Superior temporal gyrus (tissue), 1 donor: ENCODE measurements around the gene ASXL1.

Source experiments
- DNase-seq: peaks from one replicate; pipeline ENCODE4 v3.0.0-alpha.2; 2016; ENCODE audit errors: extremely low spot score

ASXL1 gene

DNA sequence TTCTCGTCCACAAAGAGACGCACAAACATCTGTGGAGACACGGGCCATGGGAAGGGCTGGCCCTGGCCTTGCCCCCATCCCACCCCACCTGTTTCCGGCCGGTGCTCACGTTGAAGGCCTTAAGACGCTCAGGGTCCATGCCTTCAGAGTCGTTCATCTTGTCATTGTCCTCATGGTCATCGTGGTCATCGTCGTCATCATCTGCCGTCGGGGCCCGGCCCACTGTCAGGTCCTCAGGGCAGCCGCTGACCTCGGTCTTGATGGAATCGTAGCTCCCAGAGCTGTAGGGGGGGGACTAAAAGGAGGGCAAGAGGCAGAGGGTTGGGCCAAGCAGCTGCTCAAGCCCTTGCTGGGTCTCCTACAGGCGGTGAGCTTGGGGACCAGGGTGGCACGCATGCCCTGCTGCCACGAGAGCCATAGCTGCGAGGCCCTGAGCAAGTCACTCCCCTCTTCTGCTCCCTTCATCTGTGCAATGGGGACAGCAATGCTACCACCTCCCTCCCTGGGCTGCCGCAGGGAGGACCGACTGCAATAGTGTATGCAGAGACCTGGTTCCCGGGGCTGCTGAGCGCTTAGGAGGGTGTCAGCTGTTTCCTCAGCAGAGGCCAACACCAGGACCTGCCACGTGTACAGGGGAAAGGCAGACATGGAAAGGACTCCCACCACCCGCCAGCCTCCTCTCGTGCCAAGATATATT is 95.5 kb downstream of the ASXL1 start:
- no peak for DNase-seq

DNA sequence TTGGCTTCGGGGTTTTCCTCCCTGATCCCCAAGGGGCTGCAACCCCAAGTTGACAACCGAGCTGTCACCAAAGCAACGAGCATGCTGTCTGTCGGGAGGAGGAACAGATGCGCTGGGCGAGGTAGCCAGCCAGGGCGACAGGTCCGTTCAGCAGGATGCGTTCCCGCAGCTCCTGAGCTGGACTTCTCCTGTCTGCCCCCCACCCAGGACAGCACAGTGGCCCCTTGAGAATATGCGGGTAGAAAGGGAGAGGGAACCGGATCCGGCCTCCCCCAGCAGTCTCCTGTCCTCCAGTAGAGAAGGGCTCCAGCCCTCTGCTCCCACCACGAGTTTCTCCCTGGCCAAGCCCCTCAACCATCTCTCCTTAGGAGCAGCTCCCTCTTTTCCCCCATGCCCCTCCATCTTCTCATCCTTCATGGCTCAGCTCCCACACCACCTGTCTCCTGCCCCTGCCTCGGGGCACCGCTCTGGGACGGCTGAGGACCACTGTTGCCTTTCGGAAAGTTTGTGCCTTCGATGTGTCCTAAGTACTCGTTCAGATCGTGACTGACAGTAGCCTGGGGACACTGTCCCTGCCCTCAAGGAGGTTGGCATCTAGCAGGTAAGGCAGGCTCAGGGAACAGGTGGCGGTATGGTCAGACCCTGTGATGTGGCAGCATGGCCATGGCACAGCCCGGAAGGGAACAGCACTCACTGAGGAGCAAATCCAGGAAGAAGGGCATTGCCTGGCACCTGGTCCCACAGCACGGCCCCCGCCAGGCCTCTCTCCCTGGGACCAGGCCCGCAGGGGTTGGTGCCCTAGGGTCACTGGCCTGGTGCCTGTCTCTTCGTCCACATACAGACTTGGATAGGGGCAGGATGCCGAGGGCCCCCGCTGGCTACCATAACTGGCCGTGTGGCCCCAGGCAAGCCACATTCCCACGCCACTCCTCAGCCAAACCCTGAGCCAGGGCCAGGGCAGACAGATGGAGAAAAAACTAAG is 96.3 kb downstream of the ASXL1 start:
- no peak for DNase-seq

DNA sequence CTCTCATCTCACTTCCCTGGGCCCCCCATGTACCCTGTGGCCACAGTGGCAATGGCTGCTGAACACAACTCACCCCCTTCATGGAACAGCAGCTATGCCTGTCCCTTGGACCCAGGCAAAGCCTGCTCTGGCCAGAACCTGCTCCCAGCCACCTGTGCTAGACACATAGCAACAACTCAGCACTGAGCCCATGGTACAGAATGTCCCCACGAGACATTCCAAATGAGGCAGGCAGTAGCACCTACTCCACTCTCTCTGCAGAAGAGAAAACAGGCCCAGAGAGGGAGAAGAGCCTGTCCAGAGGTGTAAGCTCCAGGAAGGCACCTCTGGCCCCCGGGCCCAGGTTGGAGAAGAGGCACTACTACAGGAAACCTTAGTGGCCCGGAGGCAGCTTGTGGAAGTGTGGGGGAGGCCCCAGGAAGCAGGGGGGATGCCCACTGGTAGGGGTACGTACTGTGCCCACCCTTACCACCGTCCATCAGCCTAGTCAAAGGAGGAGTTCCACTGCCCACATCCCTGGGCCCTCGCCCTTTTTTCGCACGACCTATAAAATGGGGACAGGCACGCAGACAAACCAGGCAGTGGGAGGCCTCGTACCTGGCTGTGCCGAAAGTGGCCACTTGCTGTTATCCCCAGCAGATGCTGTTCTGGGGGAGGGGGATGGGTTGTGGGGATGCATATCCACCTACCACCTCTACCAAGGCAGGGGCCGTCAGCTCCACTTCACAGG is 97.2 kb downstream of the ASXL1 start:
- no peak for DNase-seq

DNA sequence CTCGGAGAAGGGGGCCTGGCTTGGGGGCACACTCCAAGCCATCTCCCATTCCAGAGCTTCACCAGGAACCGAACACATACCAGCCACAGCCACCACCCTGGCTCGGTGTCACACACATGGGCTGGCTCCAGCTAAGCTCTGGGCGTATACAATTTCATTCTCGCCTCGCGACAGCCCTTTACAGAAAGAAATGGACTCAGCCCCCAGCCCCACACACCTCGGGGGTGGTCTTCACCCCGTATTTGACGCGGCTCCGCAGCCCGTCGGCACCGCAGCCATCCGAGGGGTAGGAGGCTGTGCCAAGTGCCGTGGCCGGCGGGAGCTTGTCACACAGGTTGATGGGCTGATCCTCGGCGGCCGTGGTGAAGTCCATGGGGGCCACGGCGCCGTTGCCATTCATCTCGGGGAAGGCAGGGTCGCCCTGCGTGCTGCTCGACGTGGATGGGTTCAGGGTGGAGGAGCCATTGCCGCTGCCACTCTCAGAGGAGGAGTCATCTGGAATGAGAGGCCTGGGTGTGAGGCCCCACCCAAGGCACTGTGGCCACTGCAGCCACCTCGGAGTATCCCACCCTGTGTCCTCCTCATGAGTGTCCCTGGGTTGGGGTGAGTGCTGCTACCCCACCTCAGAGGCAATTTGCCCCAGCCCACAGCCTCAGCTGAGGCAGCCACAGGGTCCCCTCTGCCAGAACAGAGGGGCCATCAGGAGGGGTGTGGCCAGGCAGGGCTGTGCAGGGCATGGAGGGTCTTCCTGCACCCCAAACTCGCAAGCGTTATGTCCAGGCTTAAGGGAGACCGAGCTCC is 98.0 kb downstream of the ASXL1 start:
- DNase-seq: no peak

DNA sequence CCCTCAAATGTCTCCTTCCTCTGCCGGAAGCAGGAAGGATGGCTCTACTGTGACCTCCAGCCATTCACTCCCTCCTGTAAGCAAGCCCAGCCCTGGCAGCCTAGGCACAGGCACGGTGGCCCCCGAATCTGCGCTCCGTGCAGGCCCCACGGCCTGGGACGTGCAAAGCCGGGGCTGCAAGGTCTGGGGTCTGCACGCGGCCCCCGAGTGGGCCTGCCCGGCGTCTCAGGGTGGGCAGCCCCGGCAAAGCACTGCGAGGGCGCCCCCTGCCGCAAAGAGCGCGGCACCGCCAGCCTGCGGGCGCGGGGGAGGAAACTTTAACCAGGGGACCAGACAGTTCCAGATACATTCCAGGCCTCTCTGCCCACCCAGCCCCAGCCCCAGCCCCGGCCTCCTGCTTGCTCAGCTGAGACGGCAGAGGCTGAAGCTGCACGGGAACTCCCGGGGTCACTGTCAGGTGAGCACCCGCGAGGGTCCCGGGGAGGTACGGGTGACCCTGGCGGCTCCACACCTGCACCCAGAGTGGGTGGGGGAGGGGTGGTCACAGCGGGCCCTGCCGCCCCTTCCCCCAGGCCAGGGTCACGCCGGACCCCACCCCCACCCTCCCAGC is 98.8 kb downstream of the ASXL1 start:
- peak; percentile 53 for DNase-seq

DNA sequence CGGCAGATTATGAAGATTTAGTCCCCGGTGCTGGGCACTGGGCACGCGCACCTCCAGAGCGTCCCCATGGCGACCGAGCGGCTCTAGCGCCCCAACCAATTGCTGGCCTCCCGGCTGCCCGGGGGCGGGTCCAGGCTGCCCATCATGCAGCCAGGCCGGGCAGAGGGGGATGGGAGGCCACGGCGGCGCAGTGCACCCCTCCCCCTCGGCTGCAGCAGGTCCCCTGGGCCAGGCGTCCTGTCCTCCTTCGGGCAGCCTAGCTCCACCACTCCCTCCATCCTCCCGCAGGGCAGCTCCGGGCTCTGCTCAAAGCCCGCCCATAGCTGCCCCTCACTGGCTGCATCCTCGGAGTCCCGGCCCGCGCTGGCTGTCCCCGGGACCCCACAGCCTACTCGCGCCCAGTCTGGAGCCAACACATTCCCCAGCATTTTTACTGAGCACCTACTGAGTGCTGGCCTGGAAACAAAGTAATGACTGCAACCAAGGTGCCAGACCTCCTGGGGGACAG is 99.4 kb downstream of the ASXL1 start:
- DNase-seq: peak; percentile 81

DNA sequence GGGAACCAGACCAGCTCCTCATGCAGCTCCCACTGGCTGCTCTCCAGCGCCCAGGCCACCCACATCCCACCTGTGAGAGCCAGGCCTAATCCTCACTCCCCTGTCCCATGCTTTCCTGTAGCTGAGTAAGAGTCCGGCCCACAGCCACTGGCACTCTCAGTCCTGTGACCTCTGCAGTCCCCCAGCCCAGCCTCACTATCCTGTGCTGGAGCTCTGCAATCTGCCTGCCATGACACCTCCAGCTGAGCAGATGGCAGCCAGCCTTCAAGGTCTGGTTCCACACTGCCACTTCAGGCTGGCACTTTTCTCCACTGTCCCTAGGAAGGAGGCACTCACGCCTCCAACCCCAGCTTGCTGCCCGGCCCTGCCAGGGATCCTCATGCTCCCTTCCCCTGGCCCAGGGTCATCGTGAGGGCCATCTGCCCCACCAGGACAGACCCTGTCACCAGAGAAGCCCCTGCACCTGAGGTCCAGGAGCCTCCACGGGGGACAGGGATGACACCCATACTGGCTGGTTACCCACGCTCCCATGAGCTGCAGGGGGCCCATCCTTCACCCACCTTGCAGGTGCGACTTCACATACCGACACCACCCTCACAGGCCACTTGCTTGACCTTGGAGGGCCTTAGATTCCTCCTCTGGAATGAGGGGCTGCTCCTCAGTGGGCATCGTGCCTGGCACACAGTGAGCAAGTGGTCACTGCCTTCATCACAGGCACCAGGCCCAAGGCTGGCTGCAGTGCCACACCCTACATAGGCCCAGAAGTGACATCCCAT is 100.1 kb downstream of the ASXL1 start:
- peak; percentile 16 for DNase-seq

DNA sequence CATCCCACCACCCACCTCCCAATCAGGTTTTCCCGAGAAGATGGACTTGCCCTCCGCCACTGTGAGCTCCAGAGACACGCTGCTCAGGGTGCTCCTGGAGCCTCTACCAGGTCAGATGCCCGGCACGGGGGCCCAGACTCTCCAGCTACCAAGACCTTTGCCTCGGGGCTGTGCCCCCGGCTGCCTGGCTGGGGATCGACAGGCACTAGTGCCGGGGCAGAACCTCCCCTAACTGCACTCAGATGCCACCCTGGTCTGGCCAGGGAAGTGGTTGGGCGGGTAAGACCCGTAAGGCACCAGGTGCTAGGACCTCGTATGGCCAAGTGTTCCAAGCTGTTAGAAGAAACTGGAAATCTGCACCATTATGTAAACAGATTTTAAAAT is 100.7 kb downstream of the ASXL1 start:
- DNase-seq: no peak

DNA sequence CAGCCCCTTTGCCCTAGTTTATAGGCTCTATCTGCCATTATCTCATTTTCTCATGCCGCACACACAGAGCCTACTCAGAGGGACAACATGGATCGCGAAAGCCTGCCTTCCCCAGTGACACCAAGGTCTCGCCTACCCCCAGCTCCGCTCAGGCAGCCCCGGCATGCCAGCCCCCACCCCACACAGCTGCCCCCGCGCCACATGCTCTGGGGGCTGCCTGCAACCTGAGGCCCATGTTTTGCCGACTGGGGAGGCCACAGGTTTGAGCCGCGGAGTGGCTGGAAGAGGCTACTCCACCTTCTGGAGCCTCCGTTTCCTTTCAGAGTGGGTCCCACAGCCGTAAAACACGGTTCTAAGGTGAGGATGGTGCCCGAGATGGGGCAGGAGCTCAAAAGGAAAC is 102.1 kb downstream of the ASXL1 start:
- DNase-seq: no peak

DNA sequence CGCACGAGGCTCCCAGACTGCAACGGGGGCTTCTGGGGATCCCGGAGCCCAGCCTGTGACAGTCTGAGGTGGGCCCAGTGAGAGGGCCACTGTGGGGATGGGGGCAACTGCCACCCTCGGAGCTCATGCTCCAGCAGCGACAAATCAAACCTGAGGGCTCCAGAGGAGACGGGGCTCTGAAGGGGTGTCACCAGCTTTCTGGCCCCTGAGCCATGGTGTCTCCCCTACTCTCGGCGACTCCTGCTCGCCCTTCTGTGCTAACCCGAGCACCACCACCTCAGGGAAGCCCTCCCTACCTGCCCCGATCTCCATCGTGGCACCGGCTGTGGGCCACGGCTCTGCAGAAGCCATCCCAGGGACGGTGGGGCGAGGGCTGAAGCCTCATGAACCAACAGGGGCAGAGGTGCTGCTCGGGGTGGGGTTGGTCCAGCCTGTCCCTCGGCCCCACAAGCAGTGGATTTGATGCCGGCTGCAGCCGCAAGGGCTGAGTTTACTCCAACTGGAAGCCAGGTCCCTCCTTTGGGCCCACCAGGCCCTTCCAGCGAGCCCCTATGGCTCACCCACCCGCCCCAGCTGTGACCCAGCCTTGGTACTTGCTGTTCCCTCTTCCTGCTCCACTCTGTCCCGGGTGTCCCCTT is 102.7 kb downstream of the ASXL1 start:
- DNase-seq: no peak

DNA sequence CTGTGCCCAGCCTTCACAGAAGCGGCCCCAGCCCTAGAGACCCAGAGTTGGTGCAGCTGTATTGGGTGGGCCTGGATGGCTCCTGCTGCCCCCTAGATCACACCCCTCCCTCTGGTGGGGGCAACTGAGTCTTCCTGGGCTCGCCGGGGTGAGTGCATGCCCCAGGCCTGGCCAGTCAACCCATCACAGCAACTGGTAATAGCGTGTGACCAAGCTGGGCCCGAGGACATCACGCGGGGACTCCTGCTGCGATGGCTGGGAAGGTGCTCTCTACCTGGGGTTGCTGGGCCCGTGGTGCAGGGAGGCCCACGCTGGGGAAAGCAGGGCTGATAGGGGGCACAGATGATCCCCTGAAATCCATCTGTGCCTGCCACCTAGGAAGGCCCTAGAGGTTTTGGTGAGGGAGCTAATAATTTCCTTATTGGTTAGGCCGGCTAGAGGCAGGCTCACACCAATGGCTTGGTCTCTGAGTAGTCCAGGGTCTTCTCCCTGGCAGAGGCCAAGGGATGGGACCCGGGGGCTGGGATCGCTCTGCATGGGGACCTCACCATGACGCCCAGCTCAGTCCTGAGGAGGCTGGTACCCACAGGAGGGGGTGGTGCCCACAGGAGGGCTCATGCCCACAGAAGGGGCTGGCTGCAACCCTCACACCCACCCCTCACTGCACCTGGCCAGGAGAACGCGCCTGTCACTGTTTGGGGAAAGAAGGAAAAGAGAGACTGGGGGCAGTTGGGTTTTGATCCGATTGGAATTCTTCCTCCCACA is 103.9 kb downstream of the ASXL1 start:
- no peak for DNase-seq

DNA sequence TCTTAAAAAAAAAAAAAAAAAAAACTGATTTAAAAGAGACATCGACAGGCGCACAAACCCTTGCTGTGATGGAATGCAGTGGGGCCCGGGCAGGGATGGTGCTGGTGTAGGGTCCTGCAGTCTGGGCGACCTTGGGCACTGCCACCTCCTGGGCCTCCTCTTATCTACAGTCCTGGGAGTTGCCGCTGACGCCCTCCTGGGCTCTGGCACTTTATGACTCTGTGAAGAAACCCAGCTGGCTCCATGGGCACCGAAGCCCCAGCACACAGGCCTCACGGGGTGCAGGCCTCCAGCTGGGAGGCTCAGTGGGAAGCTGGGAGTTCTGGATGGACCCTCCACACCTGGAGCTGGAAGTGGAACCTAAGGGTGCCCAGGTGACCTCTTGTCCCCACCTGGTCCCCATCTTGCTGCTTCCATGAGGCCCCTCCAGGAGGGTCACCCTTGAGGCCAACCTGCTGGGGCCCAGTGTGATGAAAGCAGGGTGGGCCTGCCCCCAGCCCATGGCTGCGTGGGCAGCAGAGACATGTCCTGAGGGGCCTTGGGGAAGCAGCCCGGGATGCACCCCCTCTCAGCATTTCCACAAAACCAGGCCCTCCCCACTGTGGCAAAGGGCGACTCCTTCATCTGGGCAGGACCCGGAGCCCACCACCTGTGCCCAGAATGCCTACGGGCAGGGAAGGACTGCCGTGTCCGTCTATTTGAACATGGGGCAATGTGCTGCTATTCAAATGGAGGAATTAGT is 104.9 kb downstream of the ASXL1 start:
- DNase-seq: peak; percentile 38

DNA sequence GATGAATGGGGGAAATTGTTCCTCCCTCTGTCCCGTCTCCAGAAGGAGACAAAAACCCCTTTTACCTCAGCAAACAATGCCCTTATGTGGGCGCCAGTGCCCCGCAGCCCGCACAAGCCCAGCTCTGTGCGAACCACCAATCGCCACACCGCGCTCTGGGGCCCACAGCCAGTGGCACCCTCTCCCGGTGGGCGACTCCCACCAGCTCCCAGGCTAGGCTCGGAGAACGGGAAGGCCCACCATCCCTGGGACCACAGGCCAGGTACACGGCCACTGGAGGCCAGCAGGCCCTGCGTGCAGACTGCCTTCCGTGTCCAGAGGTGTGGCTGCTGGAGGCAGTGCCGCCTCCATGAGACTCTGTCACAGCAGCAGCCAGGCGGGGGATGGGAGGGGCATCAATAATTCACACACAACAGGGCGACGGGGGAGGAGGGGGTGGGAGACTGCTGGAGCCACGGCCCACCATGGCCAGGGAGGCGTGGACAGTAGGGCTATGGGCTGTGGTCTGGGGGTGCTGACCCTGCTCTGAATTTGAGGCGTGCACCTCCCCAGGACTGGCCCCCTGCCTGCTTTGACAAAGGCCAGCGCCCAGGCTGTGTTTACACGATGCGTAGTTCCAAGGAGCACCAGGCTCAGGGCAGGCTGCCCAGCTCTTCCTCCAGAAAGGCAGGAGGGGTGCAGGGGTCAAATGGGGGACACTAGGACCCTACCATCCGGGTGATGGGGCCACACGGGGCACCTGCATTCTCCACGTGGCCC is 105.7 kb downstream of the ASXL1 start:
- DNase-seq: peak; percentile 96

DNA sequence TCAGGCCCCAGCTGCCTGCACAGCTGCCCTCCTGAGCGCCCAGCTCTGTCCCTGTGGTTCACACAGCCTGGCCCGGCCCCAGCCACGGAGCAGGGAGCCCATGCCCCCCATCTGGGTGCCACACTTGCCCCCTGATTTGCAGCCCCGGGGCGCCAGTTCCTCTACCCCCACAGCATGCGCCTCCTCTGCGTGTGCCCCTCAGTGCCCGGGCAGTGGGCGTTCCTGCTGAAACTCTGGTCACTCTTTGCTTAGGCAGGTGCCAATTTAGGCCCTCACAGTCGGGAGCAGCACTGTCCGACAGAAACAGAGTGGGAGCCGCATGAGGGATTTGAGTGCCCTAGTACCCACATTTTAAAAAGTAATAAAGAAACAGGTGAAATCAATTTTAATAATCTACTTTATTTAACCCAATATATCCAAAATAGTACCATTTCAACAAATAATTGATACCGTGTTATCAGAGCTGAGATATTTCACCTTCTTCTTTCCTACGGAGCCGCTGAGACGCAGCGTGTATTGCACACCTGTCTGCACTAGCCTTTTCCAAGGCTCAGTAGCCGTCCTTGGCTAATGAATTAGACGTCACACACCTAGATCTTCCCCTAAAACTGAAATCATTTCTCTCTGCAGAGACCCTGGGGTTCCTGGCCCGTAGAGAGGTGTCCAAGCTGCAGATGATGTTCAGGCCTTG is 106.4 kb downstream of the ASXL1 start:
- DNase-seq: peak; percentile 25

DNA sequence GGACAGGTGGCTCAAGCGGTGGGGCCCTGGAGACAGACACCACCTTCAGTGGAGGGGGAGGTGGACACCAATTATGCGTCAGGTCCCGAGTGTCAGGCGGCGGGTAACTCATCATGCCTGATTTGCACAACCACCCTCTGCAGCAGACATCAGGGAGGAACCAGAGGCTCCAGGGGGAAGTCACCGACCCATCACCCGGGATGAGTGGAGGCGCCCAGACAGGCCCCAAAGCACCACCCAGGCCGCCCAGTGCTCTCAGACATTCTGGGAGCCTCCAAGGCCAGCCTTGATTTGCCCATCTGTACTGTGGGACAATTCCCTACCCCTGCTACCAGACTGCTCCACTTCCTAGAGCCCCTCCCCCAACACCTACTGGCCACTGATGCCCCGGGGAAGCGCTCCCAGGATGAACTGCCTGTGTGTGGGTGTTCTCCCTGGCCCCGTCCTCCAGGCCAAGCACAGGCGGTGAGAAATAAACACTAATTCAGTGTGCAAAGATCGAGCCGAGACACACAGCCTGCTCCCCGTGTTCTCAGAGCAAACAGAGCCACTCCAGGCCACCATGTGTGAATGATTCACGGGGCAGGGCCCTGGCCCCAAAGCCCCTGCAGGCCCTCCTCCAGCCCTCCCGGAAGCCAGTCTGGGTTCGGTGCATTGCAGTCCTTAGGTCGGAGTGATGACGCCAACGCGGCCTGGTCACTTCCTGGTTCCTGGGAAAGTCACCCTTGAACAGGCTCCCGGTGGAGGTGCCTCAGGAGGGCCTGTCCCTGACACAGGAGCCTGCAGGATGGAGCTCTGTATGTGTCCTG is 107.2 kb downstream of the ASXL1 start:
- no peak for DNase-seq
